SK-N-SH (cell line): ENCODE measurements around the gene MAGI2. TPM values are rescaled to one million over a fixed set of nuclear protein-coding genes. Genes with fewer than 3 reads are reported as not detected.

Source experiments
- CTCF ChIA-PET: fragments of 300-600, 350-600 bp; formaldehyde crosslinking; extraction: SDS; loops from one replicate; lab custom pipeline; 2021; lab: Yijun Ruan, JAX
- POLR2A ChIA-PET: fragments of 350-600 bp; sonication (Branson Sonifier 250); formaldehyde crosslinking; extraction: SDS; loops from one replicate; lab custom pipeline; 2020; ENCODE audit warnings: antibody characterized with exemption, inconsistent platforms; lab: Yijun Ruan, JAX
- DNase-seq: peaks from one replicate; pipeline ENCODE4 v3.0.0; 2012
- H2AFZ ChIP-seq: fragments of 200-600 bp; sonication (generic); 2 replicates; pipeline ENCODE4 v1.8.1; 2016; ENCODE audit warnings: antibody characterized with exemption, mild to moderate bottlenecking, low read depth
- H3F3A ChIP-seq: fragments of 200-600 bp; sonication (generic); replicated peaks from 2 replicates; pipeline ENCODE3; 2016; ENCODE audit warnings: antibody characterized with exemption, mild to moderate bottlenecking; ENCODE audit not compliant: insufficient read depth
- H3K27ac ChIP-seq, 2 experiments: fragments of 200-500 bp in 1 of 2; fragments of 200-600 bp in 1 of 2; sonication (Bioruptor generic) in 1 of 2; sonication (generic), shearing (Covaris generic) in 1 of 2; 2 replicates each; pipeline versions ENCODE4 v1.5.1 to v1.6.1; 2014 to 2016; ENCODE audit warnings: low read depth in 2 of 2, inconsistent platforms in 1 of 2, low read length in 1 of 2, mild to moderate bottlenecking in 1 of 2, mixed read lengths in 1 of 2
- H3K27me3 ChIP-seq: fragments of 200-600 bp; sonication (generic), shearing (Covaris generic); 2 replicates; pipeline ENCODE4 v1.6.1; 2016; ENCODE audit warnings: mixed run types; ENCODE audit not compliant: insufficient read depth
- H3K36me3 ChIP-seq, 2 experiments: fragments of 200-500 bp in 1 of 2; fragments of 200-600 bp in 1 of 2; sonication (Bioruptor generic) in 1 of 2; sonication (generic) in 1 of 2; replicated peaks in 1 of 2; 2 replicates each; pipeline versions ENCODE3 to v1.5.1; 2014 to 2016; ENCODE audit warnings: low read length in 1 of 2, mild to moderate bottlenecking in 1 of 2; ENCODE audit not compliant: insufficient read depth in 2 of 2, control insufficient read depth in 1 of 2
- H3K4me1 ChIP-seq, 2 experiments: fragments of 200-500 bp in 1 of 2; fragments of 200-600 bp in 1 of 2; sonication (Bioruptor generic) in 1 of 2; sonication (generic), shearing (Covaris generic) in 1 of 2; 2 replicates each; pipeline versions ENCODE4 v1.5.1 to v1.6.1; 2014 to 2016; ENCODE audit warnings: low read depth in 1 of 2, low read length in 1 of 2, mixed run types in 1 of 2; ENCODE audit not compliant: insufficient read depth in 2 of 2, control insufficient read depth in 1 of 2
- H3K4me2 ChIP-seq: fragments of 200-600 bp; sonication (generic), shearing (Covaris generic); 2 replicates; pipeline ENCODE4 v1.6.1; 2017; ENCODE audit warnings: mixed run types
- H3K4me3 ChIP-seq, 2 experiments: fragments of 200-500 bp in 1 of 2; fragments of 200-600 bp in 1 of 2; sonication (Bioruptor generic) in 1 of 2; sonication (generic), shearing (Covaris generic) in 1 of 2; 2 replicates each; pipeline versions ENCODE4 v1.5.1 to v1.8.1; 2014 to 2016; ENCODE audit warnings: low read depth in 2 of 2, inconsistent platforms in 1 of 2, low read length in 1 of 2, mild to moderate bottlenecking in 1 of 2, mixed read lengths in 1 of 2, moderate library complexity in 1 of 2
- H3K79me2 ChIP-seq: fragments of 200-600 bp; sonication (generic); 2 replicates; pipeline ENCODE4 v1.8.1; 2017; ENCODE audit warnings: mild to moderate bottlenecking; ENCODE audit not compliant: insufficient read depth
- H3K9ac ChIP-seq: fragments of 200-600 bp; sonication (generic); 2 replicates; pipeline ENCODE4 v1.6.1; 2017; ENCODE audit warnings: mixed run types
- H3K9me2 ChIP-seq: fragments of 200-600 bp; sonication (generic); 2 replicates; pipeline ENCODE4 v1.6.1; 2017; ENCODE audit warnings: mixed run types
- H3K9me3 ChIP-seq: fragments of 200-600 bp; sonication (generic); 2 replicates; pipeline ENCODE4 v1.6.1; 2017; ENCODE audit warnings: mixed run types, mild to moderate bottlenecking, moderate library complexity
- H4K20me1 ChIP-seq: fragments of 200-600 bp; sonication (generic); 2 replicates; pipeline ENCODE4 v1.6.1; 2017; ENCODE audit warnings: mild to moderate bottlenecking, mixed run types; ENCODE audit not compliant: insufficient read depth
- CHD2 ChIP-seq: fragments of 150-350 bp; IDR thresholded peaks from 2 replicates; pipeline ENCODE4 v1.6.1; 2018; ENCODE audit warnings: low read length; ENCODE audit not compliant: partially characterized antibody
- EP300 ChIP-seq, 2 experiments: IDR thresholded peaks; 2 replicates each; pipeline versions ENCODE4 v1.4.0 to v1.6.1; 2012; ENCODE audit warnings: borderline replicate concordance in 1 of 2, low read depth in 1 of 2, low read length in 1 of 2
- EZH2phosphoT487 ChIP-seq: fragments of 200-600 bp; sonication (generic); IDR thresholded peaks from 2 replicates; pipeline ENCODE4 v1.6.1; 2017; ENCODE audit warnings: low read depth, mixed run types, mild to moderate bottlenecking, antibody characterized with exemption, moderate library complexity, borderline replicate concordance
- FOXJ3 ChIP-seq: sonication (generic); formaldehyde crosslinking; IDR thresholded peaks from 2 replicates; pipeline ENCODE4 v1.5.1; 2020; ENCODE audit warnings: mild to moderate bottlenecking, missing genetic modification reagents
- GATA2 ChIP-seq: sonication (generic); formaldehyde crosslinking; IDR thresholded peaks from 2 replicates; pipeline ENCODE4 v1.5.0; 2020; ENCODE audit warnings: mild to moderate bottlenecking, missing genetic modification reagents
- MAX ChIP-seq: IDR thresholded peaks from 2 replicates; pipeline ENCODE4 v1.4.0; 2012; ENCODE audit warnings: low read depth
- MEF2A ChIP-seq: IDR thresholded peaks from 2 replicates; pipeline ENCODE4 v1.4.0; 2012; ENCODE audit warnings: low read depth, borderline replicate concordance
- NFIC ChIP-seq: IDR thresholded peaks from 2 replicates; pipeline ENCODE4 v1.4.0; 2012; ENCODE audit warnings: borderline replicate concordance
- POLR2AphosphoS5 ChIP-seq: IDR thresholded peaks from 2 replicates; pipeline ENCODE4 v1.6.1; 2012; ENCODE audit warnings: low read depth, low read length
- RAD21 ChIP-seq: IDR thresholded peaks from 2 replicates; pipeline ENCODE4 v1.6.1; 2012; ENCODE audit warnings: mild to moderate bottlenecking, low read length
- RCOR1 ChIP-seq: fragments of 150-350 bp; IDR thresholded peaks from 2 replicates; pipeline ENCODE4 v1.6.1; 2017; ENCODE audit warnings: antibody characterized with exemption, low read length
- REST ChIP-seq: IDR thresholded peaks from 2 replicates; pipeline ENCODE4 v1.6.1; 2012; ENCODE audit warnings: mild to moderate bottlenecking, low read depth, low read length, moderate library complexity
- RXRA ChIP-seq: IDR thresholded peaks from 2 replicates; pipeline ENCODE4 v1.4.0; 2012; ENCODE audit warnings: low read depth, mild to moderate bottlenecking, borderline replicate concordance
- TAF1 ChIP-seq: IDR thresholded peaks from 2 replicates; pipeline ENCODE4 v1.6.1; 2012; ENCODE audit warnings: low read depth, mild to moderate bottlenecking, low read length, moderate library complexity, borderline replicate concordance
- TCF12 ChIP-seq: IDR thresholded peaks from 2 replicates; pipeline ENCODE4 v1.4.0; 2012
- USF2 ChIP-seq: fragments of 150-350 bp; IDR thresholded peaks from 2 replicates; pipeline ENCODE4 v1.6.1; 2017; ENCODE audit warnings: antibody characterized with exemption, low read length, low read depth, borderline replicate concordance
- YY1 ChIP-seq: IDR thresholded peaks from 2 replicates; pipeline ENCODE4 v1.4.0; 2012; ENCODE audit warnings: low read depth, mild to moderate bottlenecking
- ZBTB33 ChIP-seq: IDR thresholded peaks from 2 replicates; pipeline ENCODE4 v1.4.0; 2012; ENCODE audit warnings: low read depth, borderline replicate concordance
- WGBS: methylation state at CpG from one replicate; pipeline ENCODE4 v1.1.6; 2017; ENCODE audit warnings: low lambda C conversion rate; 5-methylcytosine and 5-hydroxymethylcytosine counted together
- polyA plus RNA-seq, 3 experiments: library from polyadenylated mRNA; depleted of rRNA; stranded (reverse); fragments of >200 nt; gene quantifications; 2 replicates each; pipeline ENCODE4 v1.2.3, GENCODE V29; 2012

MAGI2 gene
- polyA plus RNA-seq, 1 of the 3 experiments (the other 2 are of a cell fraction) = 1.1 TPM

- no peak for DNase-seq
- ChIA-PET CTCF (interaction anchor here (1.0 to 4.1 kb wide), 4 partner anchors 8 to 747 kb away, joined by 3 to 26 read pairs (median 3); no protein-coding TSS in a partner anchor), POLR2A (no interaction called here)
- Histone ChIP-seq H3K4me1 (no peaks in the 10 kb centered on the region), H3K36me3 (no peaks in the 10 kb centered on the region), H3K9ac (no peak overlapping the region), H3K27ac (no peak overlapping the region), H3K4me2 (no peak overlapping the region), H3K9me3 (no peaks in the 10 kb centered on the region), H3K9me2 (no peaks in the 10 kb centered on the region), H3F3A (no peaks in the 10 kb centered on the region), H3K4me3 (no peak overlapping the region), H3K27me3 (no peaks in the 10 kb centered on the region), H2AFZ (no peak overlapping the region), H3K79me2 (no peaks in the 10 kb centered on the region), H4K20me1 (no peaks in the 10 kb centered on the region)
- TF ChIP-seq REST (no peak), FOXJ3 (CRISPR knock-in tag) (no peak), CHD2 (no peak), TAF1 (no peak), USF2 (no peak), RXRA (no peak), EZH2phosphoT487 (no peak), NFIC (no peak)
These were observed 152.9 kb downstream of the MAGI2 start for GRCh38 chr7:79300573-79300972.

- no peaks in the 10 kb centered on the region for H3K79me2 ChIP-seq
- peak; percentile 55 for DNase-seq
- ChIA-PET CTCF (interaction anchor here (0.6 to 7.7 kb wide), 97 partner anchors 8 to 1177 kb away, joined by 3 to 92 read pairs (median 4); partner anchors contain the start of gene MAGI2), POLR2A (interaction anchor here (0.8 kb wide), 1 partner anchor 155 kb away, joined by 3 read pairs; the partner anchor contains the start of gene MAGI2)
- H3K27me3 ChIP-seq = no peaks in the 10 kb centered on the region
- no peaks in the 10 kb centered on the region for H3K9me2 ChIP-seq
- no peaks in the 10 kb centered on the region for H3K36me3 ChIP-seq
- no peak overlapping the region for H3K27ac ChIP-seq
- no peaks in the 10 kb centered on the region for H4K20me1 ChIP-seq
- H2AFZ ChIP-seq = no peak overlapping the region
- H3K9me3 ChIP-seq = no peaks in the 10 kb centered on the region
- no peak overlapping the region for H3K9ac ChIP-seq
- H3F3A ChIP-seq = no peaks in the 10 kb centered on the region
- H3K4me2 ChIP-seq = no peak overlapping the region
- no peak overlapping the region for H3K4me3 ChIP-seq
- no peaks in the 10 kb centered on the region; a peak in 1 of 4 replicates for H3K4me1 ChIP-seq
- WGBS = 87% methylated on average over 3 of the region's 3 CpGs
- TF ChIP-seq USF2 (no peak), ZBTB33 (no peak), MEF2A (no peak), CHD2 (peak; percentile 21), YY1 (no peak), GATA2 (CRISPR knock-in tag) (no peak), EP300 (IDR thresholded peaks at IDR 0.05; ENCODE audit: borderline replicate concordance in 1 of 2, low read depth in 1 of 2, low read length in 1 of 2) (no peak), MAX (no peak), POLR2AphosphoS5 (no peak), RXRA (no peak), TCF12 (no peak), RCOR1 (no peak), RAD21 (peak; percentile 92)
These were observed 155.2 kb downstream of the MAGI2 start for GRCh38 chr7:79298145-79298760.
